Activated CD4-positive, alpha-beta T cell treated with anti-CD3 and anti-CD28 coated beads, Interleukin-2, amount 10 ng/mL, durations not matched to agents 7 days and 5 days (primary cell): ENCODE data around the gene DGKI. TPM values are rescaled to one million over a fixed set of nuclear protein-coding genes. Genes with fewer than 3 reads are reported as not detected.

Experiments
- CTCF ChIA-PET: fragments of 350-600 bp; sonication (Branson Sonifier 250); formaldehyde crosslinking; loops from one replicate; lab custom pipeline; 2021; ENCODE audit warnings: antibody characterized with exemption; lab: Charles Lee
- POLR2A ChIA-PET: fragments of 350-600 bp; sonication (Branson Sonifier 250); formaldehyde crosslinking; loops from one replicate; lab custom pipeline; 2021; ENCODE audit warnings: antibody characterized with exemption; lab: Charles Lee
- DNase-seq: peaks from one replicate; pipeline ENCODE4 v3.0.0-alpha.2; 2020
- H3K27ac Mint-ChIP-seq: one replicate; pipeline ENCODE4 v1.8.0; 2021; ENCODE audit warnings: mild to moderate bottlenecking, moderate library complexity, mixed read lengths
- H3K27me3 Mint-ChIP-seq: one replicate; pipeline ENCODE4 v1.8.0; 2021; ENCODE audit warnings: mixed read lengths
- H3K36me3 Mint-ChIP-seq: one replicate; pipeline ENCODE4 v1.8.0; 2021; ENCODE audit warnings: low read depth, mixed read lengths
- H3K4me1 Mint-ChIP-seq: one replicate; pipeline ENCODE4 v1.8.0; 2021; ENCODE audit warnings: mixed read lengths
- H3K4me3 Mint-ChIP-seq: one replicate; pipeline ENCODE4 v1.8.0; 2021; ENCODE audit warnings: mild to moderate bottlenecking, moderate library complexity, mixed read lengths
- H3K9me3 Mint-ChIP-seq: one replicate; pipeline ENCODE4 v1.8.0; 2021; ENCODE audit warnings: mixed read lengths
- total RNA-seq, 2 experiments: library from RNA; stranded (reverse); gene quantifications; one replicate each; pipeline ENCODE4 v1.2.3, GENCODE V29; 2021

The DGKI gene
- total RNA-seq, 2 experiments from 2014 or later = 0.06 to 0.25 TPM

DNA sequence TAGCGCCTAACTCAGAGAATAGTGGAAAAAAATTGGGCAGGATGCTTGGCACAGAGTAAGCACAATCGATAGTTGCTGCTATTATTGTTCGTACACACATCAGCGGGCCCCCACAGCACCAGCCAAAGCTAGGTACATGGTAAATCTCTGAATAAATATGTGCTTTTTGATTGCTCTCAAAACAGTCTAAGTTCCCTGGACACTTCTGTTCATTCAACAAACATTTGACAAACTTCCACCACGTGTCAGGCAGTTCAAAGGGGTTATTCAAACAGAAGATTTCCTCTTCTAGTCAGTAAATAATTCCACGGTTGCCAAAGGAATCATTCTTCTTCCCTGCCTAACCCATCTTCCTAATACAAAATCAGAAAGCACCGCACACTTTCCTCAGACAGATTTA, 150.8 kb downstream of the DGKI start:
- no peak overlapping the region for H3K4me3 Mint-ChIP-seq
- CTCF ChIA-PET = interaction anchor here (1.0 kb wide), 1 partner anchor 14 kb away, joined by 3 read pairs; no protein-coding TSS in a partner anchor

DNA sequence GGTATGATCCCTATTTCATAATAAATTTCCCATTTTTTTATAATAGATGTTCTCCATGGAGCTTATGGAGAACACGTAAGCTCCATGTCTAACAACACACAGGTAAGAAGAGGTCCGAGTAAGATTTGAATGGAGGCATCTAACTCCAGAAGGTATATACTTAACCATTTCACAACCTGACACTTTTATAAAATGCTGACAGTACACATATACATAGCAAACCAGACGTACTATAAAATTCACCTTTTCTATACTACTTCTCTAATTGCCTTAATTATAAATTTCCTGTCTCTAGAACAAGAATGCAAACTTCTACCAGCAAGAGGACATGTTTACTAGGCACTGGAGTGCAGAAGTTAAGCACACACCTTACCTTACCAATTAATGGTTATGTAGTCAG, 151.3 kb downstream of the DGKI start:
- CTCF ChIA-PET = interaction anchor here (1.0 kb wide), 1 partner anchor 14 kb away, joined by 3 read pairs; no protein-coding TSS in a partner anchor

More for the DNA sequence above, 150.8 kb downstream of the DGKI start:
- no peaks in the 10 kb centered on the region for H3K9me3 Mint-ChIP-seq
- H3K36me3 Mint-ChIP-seq = no peaks in the 10 kb centered on the region
- no peak overlapping the region for H3K27ac Mint-ChIP-seq
- no peaks in the 10 kb centered on the region for H3K4me1 Mint-ChIP-seq
- peaks cover 2% of the 10 kb centered on the region for H3K27me3 Mint-ChIP-seq
- DNase-seq = no peak
- POLR2A ChIA-PET = no interaction called here

DNA sequence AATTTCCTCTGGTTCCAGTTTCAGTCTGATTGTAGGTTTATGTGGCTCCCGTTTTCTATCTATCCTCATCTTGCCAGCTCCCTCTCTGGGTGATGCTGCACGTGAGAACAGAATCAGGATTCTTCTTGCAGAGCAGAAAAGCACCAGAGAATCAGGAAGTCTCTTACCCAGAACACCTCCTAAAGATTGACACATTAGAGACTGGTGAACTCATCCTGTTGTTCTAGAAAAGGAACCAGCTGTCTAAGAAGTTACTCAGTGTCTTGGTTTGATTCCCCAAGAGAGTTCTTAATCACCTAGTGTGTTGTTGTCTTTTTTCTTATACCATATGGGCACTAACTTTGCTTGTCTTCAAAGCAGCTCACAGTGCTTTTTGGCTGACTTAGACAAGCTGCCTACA, 152.4 kb downstream of the DGKI start:
- CTCF ChIA-PET = no interaction called here
- POLR2A ChIA-PET = no interaction called here
- no peaks in the 10 kb centered on the region for H3K9me3 Mint-ChIP-seq
- no peak overlapping the region for H3K27ac Mint-ChIP-seq
- H3K4me3 Mint-ChIP-seq = no peak overlapping the region
- H3K27me3 Mint-ChIP-seq = peaks cover 2% of the 10 kb centered on the region
- no peaks in the 10 kb centered on the region for H3K36me3 Mint-ChIP-seq
- no peak for DNase-seq
- H3K4me1 Mint-ChIP-seq = no peaks in the 10 kb centered on the region

More for the DNA sequence above, 151.3 kb downstream of the DGKI start:
- Mint-ChIP-seq H3K36me3 (no peaks in the 10 kb centered on the region), H3K4me3 (no peak overlapping the region), H3K27me3 (peaks cover 2% of the 10 kb centered on the region), H3K4me1 (no peaks in the 10 kb centered on the region), H3K27ac (no peak overlapping the region), H3K9me3 (no peaks in the 10 kb centered on the region)
- DNase-seq = no peak
- POLR2A ChIA-PET = no interaction called here

DNA sequence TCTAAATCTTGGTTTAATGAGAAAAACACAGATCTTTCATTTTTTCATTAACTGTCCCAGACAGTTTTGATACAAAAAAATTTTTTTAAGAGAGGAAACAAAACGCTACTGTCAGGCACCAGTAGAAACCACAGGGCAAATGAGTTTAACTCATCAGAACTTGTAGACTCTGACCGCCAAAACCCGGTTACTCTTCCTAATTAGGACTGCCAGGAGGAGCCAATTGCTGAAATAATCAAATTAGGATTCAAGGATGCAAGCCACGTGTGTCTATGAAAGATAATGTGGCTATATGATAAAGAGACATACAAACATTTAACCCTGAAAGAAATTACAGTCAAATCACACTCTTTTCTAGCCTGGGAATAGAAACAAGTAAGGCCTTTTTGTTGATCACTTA, 154.4 kb downstream of the DGKI start:
- Mint-ChIP-seq H3K9me3 (no peaks in the 10 kb centered on the region), H3K36me3 (no peaks in the 10 kb centered on the region), H3K27me3 (peaks cover 2% of the 10 kb centered on the region), H3K27ac (no peak overlapping the region), H3K4me1 (no peaks in the 10 kb centered on the region), H3K4me3 (no peak overlapping the region)
- ChIA-PET CTCF (no interaction called here), POLR2A (no interaction called here)
- DNase-seq = no peak

DNA sequence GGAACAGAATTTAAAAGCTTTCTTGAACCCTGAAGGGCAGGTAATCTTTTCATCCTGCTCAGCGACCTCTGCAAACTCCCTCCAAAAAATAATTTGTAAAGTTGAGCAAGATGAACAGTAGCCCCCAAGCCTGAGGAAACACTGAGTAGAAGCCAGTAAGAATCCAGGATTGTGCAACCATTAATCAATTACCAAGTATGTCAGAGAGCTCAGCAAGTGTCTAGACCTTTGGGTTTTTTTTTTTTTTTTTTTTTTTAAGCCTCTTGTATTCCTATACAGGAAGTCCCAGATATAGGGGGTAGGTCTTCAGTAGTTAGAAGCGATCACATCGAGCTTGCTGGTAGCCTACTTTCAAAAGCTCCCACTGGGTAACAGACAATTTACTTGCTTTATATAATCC, 155.2 kb downstream of the DGKI start:
- no peak for DNase-seq
- Mint-ChIP-seq H3K36me3 (no peaks in the 10 kb centered on the region), H3K9me3 (no peaks in the 10 kb centered on the region), H3K4me3 (no peak overlapping the region), H3K27ac (no peak overlapping the region), H3K4me1 (no peaks in the 10 kb centered on the region), H3K27me3 (peaks cover 2% of the 10 kb centered on the region)
- POLR2A ChIA-PET = no interaction called here
- CTCF ChIA-PET = interaction anchor here (0.5 kb wide), 1 partner anchor 1899 kb away, joined by 5 read pairs; no protein-coding TSS in a partner anchor

DNA sequence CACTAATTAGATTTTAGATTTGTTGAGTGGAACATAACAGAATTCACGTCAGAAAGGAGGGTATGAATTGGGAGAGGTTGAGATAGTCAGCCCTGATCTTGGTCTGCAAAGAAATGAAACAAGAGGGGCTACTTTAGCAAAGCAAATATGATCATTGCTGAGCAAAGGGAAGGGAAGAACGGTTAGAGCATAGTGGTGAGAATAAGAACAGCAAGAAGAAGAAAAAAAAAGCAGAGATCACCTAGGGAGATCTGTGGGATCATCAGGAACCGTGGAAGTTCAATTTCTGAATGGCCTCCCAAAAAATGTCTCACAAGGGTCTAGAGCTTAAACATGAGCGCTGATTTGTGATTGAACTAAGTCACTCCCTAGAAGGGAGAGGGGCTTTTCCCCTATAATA, 156.1 kb downstream of the DGKI start:
- H3K9me3 Mint-ChIP-seq = no peaks in the 10 kb centered on the region
- CTCF ChIA-PET = interaction anchor here (0.6 kb wide), 1 partner anchor 1139 kb away, joined by 3 read pairs; no protein-coding TSS in a partner anchor
- POLR2A ChIA-PET = no interaction called here
- H3K27me3 Mint-ChIP-seq = no peaks in the 10 kb centered on the region
- H3K4me1 Mint-ChIP-seq = no peaks in the 10 kb centered on the region
- H3K4me3 Mint-ChIP-seq = no peak overlapping the region
- H3K36me3 Mint-ChIP-seq = no peaks in the 10 kb centered on the region
- no peak overlapping the region for H3K27ac Mint-ChIP-seq
- DNase-seq = no peak

DNA sequence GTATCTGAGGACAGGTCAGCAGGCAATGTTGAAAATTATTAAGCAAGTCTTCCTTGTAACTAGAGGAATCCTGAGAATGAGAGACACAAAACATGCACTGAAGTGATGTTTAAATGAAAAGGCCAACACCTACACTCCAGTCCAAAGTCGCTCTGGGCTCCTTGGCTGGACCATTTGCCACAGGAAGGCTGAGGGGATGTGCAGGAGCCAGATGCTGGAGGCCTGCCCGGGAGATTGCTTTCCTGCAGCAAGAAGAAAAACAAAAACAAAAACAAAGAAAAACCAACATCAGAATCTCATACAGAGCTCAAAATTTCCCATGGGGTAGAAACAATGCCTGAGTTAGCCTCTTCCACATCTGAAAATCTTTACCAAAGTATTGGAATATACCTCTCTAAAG, 157.0 kb downstream of the DGKI start:
- ChIA-PET CTCF (no interaction called here), POLR2A (no interaction called here)
- Mint-ChIP-seq H3K4me1 (no peaks in the 10 kb centered on the region), H3K27me3 (no peaks in the 10 kb centered on the region), H3K27ac (no peak overlapping the region), H3K4me3 (no peak overlapping the region), H3K9me3 (no peaks in the 10 kb centered on the region), H3K36me3 (no peaks in the 10 kb centered on the region)
- no peak for DNase-seq

DNA sequence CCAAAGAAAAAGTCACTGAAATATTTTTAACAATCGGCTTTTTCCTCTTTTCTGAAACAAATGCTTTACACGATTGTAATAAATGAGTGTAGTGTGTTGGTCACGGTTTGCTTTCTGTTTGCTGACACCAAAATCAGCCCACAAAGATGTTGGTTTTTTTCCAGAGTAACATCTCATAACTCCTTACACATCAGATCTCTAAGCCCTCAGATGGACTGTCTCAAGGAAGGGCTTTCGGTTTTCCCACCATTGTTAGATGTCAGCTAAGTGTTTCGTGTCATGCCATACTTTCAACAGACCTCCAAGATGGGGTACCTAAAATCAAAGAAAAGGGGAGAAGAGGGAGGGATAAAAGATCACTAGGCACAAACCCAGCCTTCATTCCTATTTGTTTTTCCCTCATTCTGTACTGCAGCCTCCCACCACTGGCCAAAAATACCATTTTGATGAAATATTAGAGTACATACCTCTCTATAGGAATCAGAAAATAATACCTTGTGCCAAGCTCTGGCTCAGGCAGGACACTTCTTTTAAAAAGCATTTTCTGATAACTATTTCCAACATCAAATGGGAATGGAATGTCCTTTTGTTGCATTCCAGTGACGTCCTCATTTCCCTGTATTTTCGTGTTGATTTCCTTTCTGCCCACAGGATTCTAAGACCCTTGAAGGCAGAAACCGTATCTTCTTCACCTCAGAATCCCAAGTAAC, 159.1 kb downstream of the DGKI start:
- Mint-ChIP-seq H3K9me3 (no peaks in the 10 kb centered on the region), H3K27me3 (no peaks in the 10 kb centered on the region), H3K36me3 (no peaks in the 10 kb centered on the region), H3K4me1 (no peaks in the 10 kb centered on the region), H3K27ac (no peak overlapping the region), H3K4me3 (no peak overlapping the region)
- POLR2A ChIA-PET = no interaction called here
- CTCF ChIA-PET = no interaction called here
- DNase-seq = no peak

DNA sequence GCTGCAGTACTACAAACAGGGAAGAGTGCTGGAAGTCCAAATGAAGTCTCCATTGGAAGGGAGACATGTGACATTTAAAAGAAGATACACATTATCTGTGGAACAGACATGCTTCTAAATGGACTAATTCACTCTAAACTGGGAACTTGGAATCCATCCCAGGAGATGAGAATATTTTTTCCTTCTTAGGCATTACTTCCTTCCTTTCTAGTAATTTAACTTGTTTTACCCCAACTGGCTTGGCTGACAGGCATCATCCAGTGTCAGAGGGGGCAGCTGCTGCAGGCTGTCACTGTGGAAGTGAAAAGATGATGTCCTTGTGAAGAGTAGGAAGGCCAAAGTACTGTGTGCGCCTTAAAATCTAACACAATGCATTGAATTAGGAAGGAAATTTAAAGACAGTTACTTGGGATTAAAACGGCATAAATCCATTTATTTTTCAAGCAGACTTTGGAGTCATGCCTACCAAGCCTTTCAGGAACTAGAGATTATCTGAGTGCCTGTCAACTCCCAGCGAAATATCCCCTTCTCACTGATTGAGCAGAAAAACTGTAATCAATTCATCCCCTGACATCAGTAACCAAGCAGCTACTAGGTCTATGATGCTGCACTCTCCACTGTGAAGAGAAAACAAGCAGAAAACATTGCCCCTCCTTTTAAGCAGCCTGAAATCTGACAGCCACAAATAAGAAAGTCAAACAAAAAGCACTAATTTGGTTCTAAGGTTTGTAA, 161.2 kb downstream of the DGKI start:
- Mint-ChIP-seq H3K4me3 (no peak overlapping the region), H3K9me3 (no peaks in the 10 kb centered on the region), H3K36me3 (no peaks in the 10 kb centered on the region), H3K4me1 (no peaks in the 10 kb centered on the region), H3K27ac (no peak overlapping the region), H3K27me3 (no peaks in the 10 kb centered on the region)
- DNase-seq = no peak
- ChIA-PET CTCF (no interaction called here), POLR2A (no interaction called here)

DNA sequence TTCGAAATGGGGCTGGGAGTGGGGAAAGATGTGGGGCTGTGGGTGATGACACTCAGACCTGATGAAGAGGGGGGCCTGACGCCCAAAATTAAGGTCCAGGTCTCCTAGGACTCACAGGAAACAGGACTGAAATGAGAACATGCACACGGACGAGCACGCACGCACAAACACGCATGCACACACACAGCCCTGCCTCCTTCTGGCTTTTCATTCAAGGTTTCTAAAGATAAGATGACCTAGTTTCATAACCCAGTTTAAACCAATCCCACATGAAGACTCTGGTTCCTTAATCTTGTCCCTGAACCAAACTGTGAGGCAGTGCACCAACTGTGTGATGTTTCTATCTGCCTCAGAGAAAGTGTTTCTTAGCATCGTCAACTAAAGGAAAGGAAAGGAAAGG, 162.0 kb downstream of the DGKI start:
- POLR2A ChIA-PET = no interaction called here
- Mint-ChIP-seq H3K36me3 (no peaks in the 10 kb centered on the region), H3K27ac (no peak overlapping the region), H3K4me1 (no peaks in the 10 kb centered on the region), H3K9me3 (no peaks in the 10 kb centered on the region), H3K4me3 (no peak overlapping the region), H3K27me3 (no peaks in the 10 kb centered on the region)
- CTCF ChIA-PET = no interaction called here
- no peak for DNase-seq

DNA sequence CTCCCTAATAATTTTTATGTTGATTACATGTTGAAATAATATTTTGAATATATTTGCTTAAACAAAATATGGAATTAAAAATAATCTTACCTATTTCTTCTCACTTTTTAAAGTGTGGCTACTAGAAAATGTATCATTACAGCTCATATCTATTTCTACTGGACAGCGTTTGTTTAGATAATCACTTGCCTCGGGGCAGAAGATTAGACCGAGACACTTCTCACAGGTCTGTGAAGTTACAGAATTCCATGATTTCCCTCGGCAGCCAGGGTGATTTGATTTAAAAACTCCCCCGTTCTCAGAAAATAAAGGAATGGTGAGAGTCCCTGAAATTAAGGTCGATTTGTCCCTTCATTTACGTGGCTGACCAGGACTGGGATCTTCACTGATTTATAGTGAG, 162.5 kb downstream of the DGKI start:
- Mint-ChIP-seq H3K9me3 (no peaks in the 10 kb centered on the region), H3K27ac (no peak overlapping the region), H3K4me1 (no peaks in the 10 kb centered on the region), H3K4me3 (no peak overlapping the region), H3K27me3 (no peaks in the 10 kb centered on the region), H3K36me3 (no peaks in the 10 kb centered on the region)
- ChIA-PET CTCF (no interaction called here), POLR2A (no interaction called here)
- no peak for DNase-seq

DNA sequence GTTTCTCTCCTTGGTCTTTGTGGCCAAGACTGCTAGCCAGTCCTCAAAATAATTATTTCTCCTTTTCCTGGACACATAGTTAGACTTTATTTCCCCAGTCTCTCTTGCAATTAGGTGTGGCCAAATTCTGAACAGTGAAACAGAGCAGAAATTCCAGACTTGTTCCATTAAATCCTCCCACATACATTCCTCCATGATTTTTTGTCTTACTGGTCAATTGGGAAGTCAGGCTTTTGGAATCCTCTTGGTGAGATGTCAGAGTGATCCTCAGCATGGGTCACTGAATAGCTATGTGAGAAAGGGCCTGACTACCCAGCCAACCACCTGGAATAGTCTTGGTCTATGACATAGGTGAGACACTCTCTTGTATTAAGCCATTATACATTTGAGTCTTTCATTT, 164.2 kb downstream of the DGKI start:
- DNase-seq = no peak
- Mint-ChIP-seq H3K9me3 (no peaks in the 10 kb centered on the region), H3K27me3 (no peaks in the 10 kb centered on the region), H3K36me3 (no peaks in the 10 kb centered on the region), H3K4me3 (no peak overlapping the region), H3K27ac (no peak overlapping the region), H3K4me1 (no peaks in the 10 kb centered on the region)
- ChIA-PET POLR2A (no interaction called here), CTCF (no interaction called here)
